GM12878 (cell line): Measurements from ENCODE around the gene GTSE1.
"Not testable (repeated sequence)": the region's sequence is repeated elsewhere in the genome, so short reads cannot be mapped to it uniquely, and the experiment has no call there.

Experiments used
- DPF2 ChIP-seq: fragments of 450-650 bp; IDR thresholded peaks from 2 replicates; pipeline ENCODE4 v1.6.1; 2017; ENCODE audit warnings: mild to moderate bottlenecking
- POLR2A ChIP-seq: IDR thresholded peaks from 2 replicates; pipeline ENCODE4 v1.6.1; 2011; ENCODE audit warnings: low read depth, mild to moderate bottlenecking, low read length
- SMC3 ChIP-seq: IDR thresholded peaks from 2 replicates; pipeline ENCODE4 v1.6.1; 2011; ENCODE audit warnings: low read length, improper control_type of control experiment, borderline replicate concordance
- SP1 ChIP-seq: IDR thresholded peaks from one replicate; pipeline ENCODE4 v1.6.1; 2011; ENCODE audit warnings: low read depth, low read length
- SPI1 ChIP-seq: IDR thresholded peaks from 2 replicates; pipeline ENCODE4 v1.6.1; 2011; ENCODE audit warnings: low read depth, mild to moderate bottlenecking, low read length, moderate library complexity, borderline replicate concordance; ENCODE audit not compliant: insufficient read depth
- ZSCAN29 ChIP-seq: fragments of 450-650 bp; IDR thresholded peaks from 2 replicates; pipeline ENCODE4 v1.6.1; 2017; ENCODE audit warnings: mild to moderate bottlenecking, moderate library complexity
- TF ChIP-seq, protein P1 (sequence below): fragments of 450-650 bp; formaldehyde crosslinking; IDR thresholded peaks from 2 replicates; pipeline ENCODE4 v1.5.0; 2022; ENCODE audit warnings: mild to moderate bottlenecking, missing genetic modification characterization
- TF ChIP-seq, protein P2 (sequence below), 3 experiments: IDR thresholded peaks in 2 of 3; conservative IDR thresholded peaks in 1 of 3; 2 replicates each; pipeline ENCODE4 v1.5.1; 2011; ENCODE audit warnings: low read depth in 3 of 3, low read length in 3 of 3, mild to moderate bottlenecking in 3 of 3, control low read depth in 2 of 3, moderate library complexity in 2 of 3, inconsistent platforms in 1 of 3, mixed read lengths in 1 of 3; ENCODE audit not compliant: control insufficient read depth in 2 of 3, insufficient read depth in 1 of 3; ENCODE audit errors: extremely low read depth in 1 of 3

DNA sequence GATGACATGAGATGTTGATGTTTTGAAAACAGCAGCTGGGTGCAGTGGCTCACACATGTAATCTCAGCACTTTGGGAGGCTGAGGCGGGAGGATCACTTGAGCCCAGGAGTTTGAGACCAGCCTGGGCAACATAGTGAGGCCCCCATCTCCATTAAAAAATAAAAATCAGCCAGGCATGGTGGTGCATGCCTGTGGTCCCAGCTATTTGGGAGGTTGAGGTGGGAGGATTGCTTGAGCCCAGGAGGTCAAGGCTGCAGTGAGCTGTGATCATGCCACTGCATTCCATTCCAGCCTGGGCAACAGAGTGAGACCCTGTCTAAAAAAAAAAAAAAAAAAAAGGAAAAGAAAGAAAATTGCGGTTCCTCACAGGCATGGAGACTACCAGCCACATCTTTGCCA, 16.2 kb downstream of the GTSE1 start:
- TF ChIP-seq SP1, SMC3, DPF2, SPI1, ZSCAN29, POLR2A: not testable (repeated sequence)
- TF ChIP-seq, protein P1, sequence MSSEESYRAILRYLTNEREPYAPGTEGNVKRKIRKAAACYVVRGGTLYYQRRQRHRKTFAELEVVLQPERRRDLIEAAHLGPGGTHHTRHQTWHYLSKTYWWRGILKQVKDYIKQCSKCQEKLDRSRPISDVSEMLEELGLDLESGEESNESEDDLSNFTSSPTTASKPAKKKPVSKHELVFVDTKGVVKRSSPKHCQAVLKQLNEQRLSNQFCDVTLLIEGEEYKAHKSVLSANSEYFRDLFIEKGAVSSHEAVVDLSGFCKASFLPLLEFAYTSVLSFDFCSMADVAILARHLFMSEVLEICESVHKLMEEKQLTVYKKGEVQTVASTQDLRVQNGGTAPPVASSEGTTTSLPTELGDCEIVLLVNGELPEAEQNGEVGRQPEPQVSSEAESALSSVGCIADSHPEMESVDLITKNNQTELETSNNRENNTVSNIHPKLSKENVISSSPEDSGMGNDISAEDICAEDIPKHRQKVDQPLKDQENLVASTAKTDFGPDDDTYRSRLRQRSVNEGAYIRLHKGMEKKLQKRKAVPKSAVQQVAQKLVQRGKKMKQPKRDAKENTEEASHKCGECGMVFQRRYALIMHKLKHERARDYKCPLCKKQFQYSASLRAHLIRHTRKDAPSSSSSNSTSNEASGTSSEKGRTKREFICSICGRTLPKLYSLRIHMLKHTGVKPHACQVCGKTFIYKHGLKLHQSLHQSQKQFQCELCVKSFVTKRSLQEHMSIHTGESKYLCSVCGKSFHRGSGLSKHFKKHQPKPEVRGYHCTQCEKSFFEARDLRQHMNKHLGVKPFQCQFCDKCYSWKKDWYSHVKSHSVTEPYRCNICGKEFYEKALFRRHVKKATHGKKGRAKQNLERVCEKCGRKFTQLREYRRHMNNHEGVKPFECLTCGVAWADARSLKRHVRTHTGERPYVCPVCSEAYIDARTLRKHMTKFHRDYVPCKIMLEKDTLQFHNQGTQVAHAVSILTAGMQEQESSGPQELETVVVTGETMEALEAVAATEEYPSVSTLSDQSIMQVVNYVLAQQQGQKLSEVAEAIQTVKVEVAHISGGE (CRISPR knock-in tag) = not testable (repeated sequence)
- TF ChIP-seq, protein P2, sequence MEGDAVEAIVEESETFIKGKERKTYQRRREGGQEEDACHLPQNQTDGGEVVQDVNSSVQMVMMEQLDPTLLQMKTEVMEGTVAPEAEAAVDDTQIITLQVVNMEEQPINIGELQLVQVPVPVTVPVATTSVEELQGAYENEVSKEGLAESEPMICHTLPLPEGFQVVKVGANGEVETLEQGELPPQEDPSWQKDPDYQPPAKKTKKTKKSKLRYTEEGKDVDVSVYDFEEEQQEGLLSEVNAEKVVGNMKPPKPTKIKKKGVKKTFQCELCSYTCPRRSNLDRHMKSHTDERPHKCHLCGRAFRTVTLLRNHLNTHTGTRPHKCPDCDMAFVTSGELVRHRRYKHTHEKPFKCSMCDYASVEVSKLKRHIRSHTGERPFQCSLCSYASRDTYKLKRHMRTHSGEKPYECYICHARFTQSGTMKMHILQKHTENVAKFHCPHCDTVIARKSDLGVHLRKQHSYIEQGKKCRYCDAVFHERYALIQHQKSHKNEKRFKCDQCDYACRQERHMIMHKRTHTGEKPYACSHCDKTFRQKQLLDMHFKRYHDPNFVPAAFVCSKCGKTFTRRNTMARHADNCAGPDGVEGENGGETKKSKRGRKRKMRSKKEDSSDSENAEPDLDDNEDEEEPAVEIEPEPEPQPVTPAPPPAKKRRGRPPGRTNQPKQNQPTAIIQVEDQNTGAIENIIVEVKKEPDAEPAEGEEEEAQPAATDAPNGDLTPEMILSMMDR (IDR thresholded peaks at IDR 0.05 in 2 of 3, conservative IDR thresholded peaks at IDR 0.05 in 1 of 3; ENCODE audit: control insufficient read depth in 2 of 3, extremely low read depth in 1 of 3, insufficient read depth in 1 of 3, low read depth in 3 of 3, low read length in 3 of 3) = not testable (repeated sequence)
